ENCODE measurements around the gene BBX.

DNA sequence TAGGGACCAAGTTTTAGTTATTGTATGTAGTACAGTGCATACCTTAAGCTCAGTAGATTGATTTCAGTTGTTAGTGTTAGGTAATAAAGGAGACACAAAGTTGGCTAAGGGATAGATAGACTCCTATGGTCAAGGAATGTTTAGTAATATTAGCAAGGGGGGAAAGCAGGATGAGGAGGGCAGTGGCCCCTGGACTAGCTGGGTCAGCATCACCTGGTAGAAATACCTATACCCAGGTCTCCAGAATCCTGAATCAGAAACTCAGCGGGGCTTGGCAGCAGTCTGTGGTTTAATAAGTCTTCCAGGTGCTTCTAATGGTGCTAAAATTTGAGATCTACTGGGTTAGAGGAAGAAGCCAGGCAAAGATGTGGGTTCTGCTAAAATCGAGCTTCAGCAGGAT, 35.0 kb downstream of the BBX start:
- TF ChIP-seq, protein P1, sequence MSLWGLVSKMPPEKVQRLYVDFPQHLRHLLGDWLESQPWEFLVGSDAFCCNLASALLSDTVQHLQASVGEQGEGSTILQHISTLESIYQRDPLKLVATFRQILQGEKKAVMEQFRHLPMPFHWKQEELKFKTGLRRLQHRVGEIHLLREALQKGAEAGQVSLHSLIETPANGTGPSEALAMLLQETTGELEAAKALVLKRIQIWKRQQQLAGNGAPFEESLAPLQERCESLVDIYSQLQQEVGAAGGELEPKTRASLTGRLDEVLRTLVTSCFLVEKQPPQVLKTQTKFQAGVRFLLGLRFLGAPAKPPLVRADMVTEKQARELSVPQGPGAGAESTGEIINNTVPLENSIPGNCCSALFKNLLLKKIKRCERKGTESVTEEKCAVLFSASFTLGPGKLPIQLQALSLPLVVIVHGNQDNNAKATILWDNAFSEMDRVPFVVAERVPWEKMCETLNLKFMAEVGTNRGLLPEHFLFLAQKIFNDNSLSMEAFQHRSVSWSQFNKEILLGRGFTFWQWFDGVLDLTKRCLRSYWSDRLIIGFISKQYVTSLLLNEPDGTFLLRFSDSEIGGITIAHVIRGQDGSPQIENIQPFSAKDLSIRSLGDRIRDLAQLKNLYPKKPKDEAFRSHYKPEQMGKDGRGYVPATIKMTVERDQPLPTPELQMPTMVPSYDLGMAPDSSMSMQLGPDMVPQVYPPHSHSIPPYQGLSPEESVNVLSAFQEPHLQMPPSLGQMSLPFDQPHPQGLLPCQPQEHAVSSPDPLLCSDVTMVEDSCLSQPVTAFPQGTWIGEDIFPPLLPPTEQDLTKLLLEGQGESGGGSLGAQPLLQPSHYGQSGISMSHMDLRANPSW (CRISPR knock-in tag; conservative IDR thresholded peaks at IDR 0.05; ENCODE audit: low read depth) = no peak
- TF ChIP-seq, protein P2, sequence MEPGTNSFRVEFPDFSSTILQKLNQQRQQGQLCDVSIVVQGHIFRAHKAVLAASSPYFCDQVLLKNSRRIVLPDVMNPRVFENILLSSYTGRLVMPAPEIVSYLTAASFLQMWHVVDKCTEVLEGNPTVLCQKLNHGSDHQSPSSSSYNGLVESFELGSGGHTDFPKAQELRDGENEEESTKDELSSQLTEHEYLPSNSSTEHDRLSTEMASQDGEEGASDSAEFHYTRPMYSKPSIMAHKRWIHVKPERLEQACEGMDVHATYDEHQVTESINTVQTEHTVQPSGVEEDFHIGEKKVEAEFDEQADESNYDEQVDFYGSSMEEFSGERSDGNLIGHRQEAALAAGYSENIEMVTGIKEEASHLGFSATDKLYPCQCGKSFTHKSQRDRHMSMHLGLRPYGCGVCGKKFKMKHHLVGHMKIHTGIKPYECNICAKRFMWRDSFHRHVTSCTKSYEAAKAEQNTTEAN (CRISPR knock-in tag; IDR thresholded peaks at IDR 0.05) = no peak
- TF ChIP-seq EMX1 (CRISPR knock-in tag; IDR thresholded peaks at IDR 0.05) (no peak), FOXJ3 (CRISPR knock-in tag; IDR thresholded peaks at IDR 0.05; ENCODE audit: borderline replicate concordance) (no peak), GABPB1 (CRISPR knock-in tag; IDR thresholded peaks at IDR 0.05) (no peak), ETV6 (CRISPR knock-in tag; IDR thresholded peaks at IDR 0.05) (no peak), ZNF396 (CRISPR knock-in tag; IDR thresholded peaks at IDR 0.05; ENCODE audit: borderline replicate concordance) (no peak)
- TF ChIP-seq, protein P3, sequence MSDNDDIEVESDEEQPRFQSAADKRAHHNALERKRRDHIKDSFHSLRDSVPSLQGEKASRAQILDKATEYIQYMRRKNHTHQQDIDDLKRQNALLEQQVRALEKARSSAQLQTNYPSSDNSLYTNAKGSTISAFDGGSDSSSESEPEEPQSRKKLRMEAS (CRISPR knock-in tag; IDR thresholded peaks at IDR 0.05) = no peak
- TF ChIP-seq, protein P4, sequence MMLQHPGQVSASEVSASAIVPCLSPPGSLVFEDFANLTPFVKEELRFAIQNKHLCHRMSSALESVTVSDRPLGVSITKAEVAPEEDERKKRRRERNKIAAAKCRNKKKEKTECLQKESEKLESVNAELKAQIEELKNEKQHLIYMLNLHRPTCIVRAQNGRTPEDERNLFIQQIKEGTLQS (CRISPR knock-in tag; conservative IDR thresholded peaks at IDR 0.05) = no peak
- TF ChIP-seq, protein P5, sequence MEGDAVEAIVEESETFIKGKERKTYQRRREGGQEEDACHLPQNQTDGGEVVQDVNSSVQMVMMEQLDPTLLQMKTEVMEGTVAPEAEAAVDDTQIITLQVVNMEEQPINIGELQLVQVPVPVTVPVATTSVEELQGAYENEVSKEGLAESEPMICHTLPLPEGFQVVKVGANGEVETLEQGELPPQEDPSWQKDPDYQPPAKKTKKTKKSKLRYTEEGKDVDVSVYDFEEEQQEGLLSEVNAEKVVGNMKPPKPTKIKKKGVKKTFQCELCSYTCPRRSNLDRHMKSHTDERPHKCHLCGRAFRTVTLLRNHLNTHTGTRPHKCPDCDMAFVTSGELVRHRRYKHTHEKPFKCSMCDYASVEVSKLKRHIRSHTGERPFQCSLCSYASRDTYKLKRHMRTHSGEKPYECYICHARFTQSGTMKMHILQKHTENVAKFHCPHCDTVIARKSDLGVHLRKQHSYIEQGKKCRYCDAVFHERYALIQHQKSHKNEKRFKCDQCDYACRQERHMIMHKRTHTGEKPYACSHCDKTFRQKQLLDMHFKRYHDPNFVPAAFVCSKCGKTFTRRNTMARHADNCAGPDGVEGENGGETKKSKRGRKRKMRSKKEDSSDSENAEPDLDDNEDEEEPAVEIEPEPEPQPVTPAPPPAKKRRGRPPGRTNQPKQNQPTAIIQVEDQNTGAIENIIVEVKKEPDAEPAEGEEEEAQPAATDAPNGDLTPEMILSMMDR (IDR thresholded peaks at IDR 0.05) = no peak
- TF ChIP-seq, protein P6, sequence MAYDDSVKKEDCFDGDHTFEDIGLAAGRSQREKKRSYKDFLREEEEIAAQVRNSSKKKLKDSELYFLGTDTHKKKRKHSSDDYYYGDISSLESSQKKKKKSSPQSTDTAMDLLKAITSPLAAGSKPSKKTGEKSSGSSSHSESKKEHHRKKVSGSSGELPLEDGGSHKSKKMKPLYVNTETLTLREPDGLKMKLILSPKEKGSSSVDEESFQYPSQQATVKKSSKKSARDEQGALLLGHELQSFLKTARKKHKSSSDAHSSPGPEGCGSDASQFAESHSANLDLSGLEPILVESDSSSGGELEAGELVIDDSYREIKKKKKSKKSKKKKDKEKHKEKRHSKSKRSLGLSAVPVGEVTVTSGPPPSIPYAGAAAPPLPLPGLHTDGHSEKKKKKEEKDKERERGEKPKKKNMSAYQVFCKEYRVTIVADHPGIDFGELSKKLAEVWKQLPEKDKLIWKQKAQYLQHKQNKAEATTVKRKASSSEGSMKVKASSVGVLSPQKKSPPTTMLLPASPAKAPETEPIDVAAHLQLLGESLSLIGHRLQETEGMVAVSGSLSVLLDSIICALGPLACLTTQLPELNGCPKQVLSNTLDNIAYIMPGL (CRISPR knock-in tag; IDR thresholded peaks at IDR 0.05) = no peak
- TF ChIP-seq, protein P7, sequence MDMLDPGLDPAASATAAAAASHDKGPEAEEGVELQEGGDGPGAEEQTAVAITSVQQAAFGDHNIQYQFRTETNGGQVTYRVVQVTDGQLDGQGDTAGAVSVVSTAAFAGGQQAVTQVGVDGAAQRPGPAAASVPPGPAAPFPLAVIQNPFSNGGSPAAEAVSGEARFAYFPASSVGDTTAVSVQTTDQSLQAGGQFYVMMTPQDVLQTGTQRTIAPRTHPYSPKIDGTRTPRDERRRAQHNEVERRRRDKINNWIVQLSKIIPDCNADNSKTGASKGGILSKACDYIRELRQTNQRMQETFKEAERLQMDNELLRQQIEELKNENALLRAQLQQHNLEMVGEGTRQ (CRISPR knock-in tag; IDR thresholded peaks at IDR 0.05) = no peak
- TF ChIP-seq, protein P8, sequence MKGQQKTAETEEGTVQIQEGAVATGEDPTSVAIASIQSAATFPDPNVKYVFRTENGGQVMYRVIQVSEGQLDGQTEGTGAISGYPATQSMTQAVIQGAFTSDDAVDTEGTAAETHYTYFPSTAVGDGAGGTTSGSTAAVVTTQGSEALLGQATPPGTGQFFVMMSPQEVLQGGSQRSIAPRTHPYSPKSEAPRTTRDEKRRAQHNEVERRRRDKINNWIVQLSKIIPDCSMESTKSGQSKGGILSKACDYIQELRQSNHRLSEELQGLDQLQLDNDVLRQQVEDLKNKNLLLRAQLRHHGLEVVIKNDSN (CRISPR knock-in tag; IDR thresholded peaks at IDR 0.05) = no peak
- TF ChIP-seq, protein P9, sequence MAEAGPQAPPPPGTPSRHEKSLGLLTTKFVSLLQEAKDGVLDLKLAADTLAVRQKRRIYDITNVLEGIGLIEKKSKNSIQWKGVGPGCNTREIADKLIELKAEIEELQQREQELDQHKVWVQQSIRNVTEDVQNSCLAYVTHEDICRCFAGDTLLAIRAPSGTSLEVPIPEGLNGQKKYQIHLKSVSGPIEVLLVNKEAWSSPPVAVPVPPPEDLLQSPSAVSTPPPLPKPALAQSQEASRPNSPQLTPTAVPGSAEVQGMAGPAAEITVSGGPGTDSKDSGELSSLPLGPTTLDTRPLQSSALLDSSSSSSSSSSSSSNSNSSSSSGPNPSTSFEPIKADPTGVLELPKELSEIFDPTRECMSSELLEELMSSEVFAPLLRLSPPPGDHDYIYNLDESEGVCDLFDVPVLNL (CRISPR knock-in tag; IDR thresholded peaks at IDR 0.05; ENCODE audit: borderline replicate concordance, low read depth) = no peak

All from WTC11 (cell line).